H1 (cell line): Measurements from ENCODE around the gene CSF2. TPM values are rescaled to one million over a fixed set of nuclear protein-coding genes. Genes with fewer than 3 reads are reported as not detected.

ENCODE experiments used
- CTCF ChIA-PET: fragments of 300-600 bp; sonication (Branson Sonifier 250); formaldehyde crosslinking; loops from one replicate; lab custom pipeline; 2021; ENCODE audit not compliant: partially characterized antibody; lab: Charles Lee
- POLR2A ChIA-PET: fragments of 300-600 bp; sonication (Branson Sonifier 250); formaldehyde crosslinking; loops from one replicate; lab custom pipeline; 2021; ENCODE audit warnings: inconsistent platforms; ENCODE audit not compliant: partially characterized antibody; lab: Charles Lee
- DNase-seq, 2 experiments: peaks; one replicate each; pipeline versions ENCODE4 v3.0.0 to v3.0.0-alpha.2; 2010 to 2022; ENCODE audit warnings: low spot score in 2 of 2, low read depth in 1 of 2, mixed read lengths in 1 of 2
- FAIRE-seq: peaks from 2 replicates; lab custom pipeline; 2011; peaks lifted over from hg19 to GRCh38; lab: Jason Lieb, UNC
- H2AFZ ChIP-seq: 2 replicates; pipeline ENCODE4 v1.8.1; 2012; ENCODE audit warnings: low read length, inconsistent platforms
- H2AK5ac ChIP-seq: 2 replicates; pipeline ENCODE4 v1.6.1; 2013; ENCODE audit warnings: low read depth, low read length
- H2BK120ac ChIP-seq: replicated peaks from 2 replicates; pipeline ENCODE3; 2013; ENCODE audit warnings: low read depth, low read length, inconsistent platforms
- H2BK12ac ChIP-seq: 2 replicates; pipeline ENCODE4 v1.6.1; 2013; ENCODE audit warnings: low read depth, low read length
- H2BK15ac ChIP-seq: 2 replicates; pipeline ENCODE4 v1.6.1; 2013; ENCODE audit warnings: low read length
- H2BK20ac ChIP-seq: 2 replicates; pipeline ENCODE4 v1.6.1; 2013; ENCODE audit warnings: low read length
- H2BK5ac ChIP-seq: 2 replicates; pipeline ENCODE4 v1.6.1; 2013; ENCODE audit warnings: low read depth, low read length
- H3K14ac ChIP-seq: 2 replicates; pipeline ENCODE4 v1.6.1; 2013; ENCODE audit warnings: inconsistent platforms; ENCODE audit not compliant: insufficient read length
- H3K18ac ChIP-seq: 2 replicates; pipeline ENCODE4 v1.6.1; 2013; ENCODE audit warnings: low read length; ENCODE audit errors: extremely low read depth
- H3K23ac ChIP-seq: 2 replicates; pipeline ENCODE4 v1.6.1; 2013; ENCODE audit warnings: inconsistent platforms; ENCODE audit not compliant: insufficient read length
- H3K23me2 ChIP-seq: 2 replicates; pipeline ENCODE4 v1.6.1; 2013; ENCODE audit warnings: low read depth, low read length
- H3K27ac ChIP-seq: 2 replicates; pipeline ENCODE4 v1.6.1; 2011; ENCODE audit warnings: low read depth, low read length, inconsistent platforms
- H3K27me3 ChIP-seq, 4 experiments: replicated peaks in 1 of 4; 1 replicate in 1 of 4; 2 replicates in 3 of 4; pipeline versions ENCODE4 v1.6.1 to v1.8.1; 2011 to 2013; ENCODE audit warnings: low read length in 3 of 4, mild to moderate bottlenecking in 3 of 4, inconsistent platforms in 2 of 4, mixed read lengths in 2 of 4, moderate library complexity in 1 of 4; ENCODE audit not compliant: control insufficient read depth in 3 of 4, insufficient read depth in 3 of 4; ENCODE audit errors: extremely low read depth in 1 of 4
- H3K36me3 ChIP-seq, 4 experiments: 2 replicates each; pipeline versions ENCODE4 v1.6.1 to v1.8.1; 2011 to 2013; ENCODE audit warnings: mild to moderate bottlenecking in 4 of 4, low read length in 3 of 4, moderate library complexity in 2 of 4, control low read depth in 1 of 4, inconsistent platforms in 1 of 4; ENCODE audit not compliant: insufficient read depth in 4 of 4, control insufficient read depth in 2 of 4
- H3K4ac ChIP-seq: replicated peaks from 2 replicates; pipeline ENCODE3; 2013; ENCODE audit warnings: low read length, low read depth, mixed read lengths, inconsistent platforms; ENCODE audit not compliant: insufficient read length
- H3K4me1 ChIP-seq, 4 experiments: replicated peaks in 1 of 4; 1 replicate in 1 of 4; 2 replicates in 3 of 4; pipeline versions ENCODE4 v1.6.1 to v1.8.1; 2011 to 2013; ENCODE audit warnings: low read length in 3 of 4, inconsistent platforms in 2 of 4, mixed read lengths in 1 of 4; ENCODE audit not compliant: insufficient read depth in 4 of 4, control insufficient read depth in 3 of 4
- H3K4me2 ChIP-seq, 2 experiments: 2 replicates each; pipeline versions ENCODE4 v1.6.1 to v1.8.1; 2011 to 2013; ENCODE audit warnings: low read depth in 2 of 2, low read length in 2 of 2, control low read depth in 1 of 2, inconsistent platforms in 1 of 2, mild to moderate bottlenecking in 1 of 2; ENCODE audit not compliant: insufficient read depth in 1 of 2
- H3K4me3 ChIP-seq, 4 experiments: fragments of 200-600, 300-600 bp in 1 of 4; sonication (generic), shearing (Covaris generic), sonication (Bioruptor Twin) in 1 of 4; 2 replicates each; pipeline versions ENCODE4 v1.5.1 to v1.8.1; 2011 to 2016; ENCODE audit warnings: low read length in 4 of 4, low read depth in 3 of 4, control low read depth in 2 of 4, inconsistent platforms in 2 of 4, mild to moderate bottlenecking in 2 of 4, mixed read lengths in 1 of 4, moderate library complexity in 1 of 4; ENCODE audit not compliant: insufficient read depth in 2 of 4; ENCODE audit errors: extremely low read depth in 1 of 4
- H3K56ac ChIP-seq: replicated peaks from 2 replicates; pipeline ENCODE3; 2013; ENCODE audit warnings: low read depth, mild to moderate bottlenecking, mixed read lengths, low read length, inconsistent platforms; ENCODE audit not compliant: insufficient read length
- H3K79me1 ChIP-seq: 2 replicates; pipeline ENCODE4 v1.6.1; 2013; ENCODE audit warnings: low read depth, low read length, control low read depth
- H3K79me2 ChIP-seq, 2 experiments: 2 replicates each; pipeline versions ENCODE4 v1.6.1 to v1.8.1; 2012 to 2013; ENCODE audit warnings: low read length in 2 of 2, mild to moderate bottlenecking in 2 of 2, inconsistent platforms in 1 of 2; ENCODE audit not compliant: insufficient read depth in 2 of 2, control insufficient read depth in 1 of 2
- H3K9ac ChIP-seq, 4 experiments: replicated peaks in 1 of 4; 1 replicate in 1 of 4; 2 replicates in 3 of 4; pipeline versions ENCODE4 v1.6.1 to v1.8.1; 2011 to 2013; ENCODE audit warnings: low read depth in 3 of 4, low read length in 3 of 4, control low read depth in 2 of 4, mild to moderate bottlenecking in 2 of 4, moderate library complexity in 2 of 4, inconsistent platforms in 1 of 4; ENCODE audit errors: extremely low read depth in 1 of 4
- H3K9me3 ChIP-seq, 2 experiments: 2 replicates each; pipeline versions ENCODE4 v1.6.1 to v1.8.1; 2012 to 2013; ENCODE audit warnings: mild to moderate bottlenecking in 2 of 2, moderate library complexity in 2 of 2, control low read depth in 1 of 2, inconsistent platforms in 1 of 2, low read depth in 1 of 2, low read length in 1 of 2, mixed read lengths in 1 of 2; ENCODE audit not compliant: insufficient read depth in 2 of 2
- H4K20me1 ChIP-seq, 2 experiments: replicated peaks in 1 of 2; 2 replicates each; pipeline versions ENCODE3 to v1.8.1; 2011 to 2013; ENCODE audit warnings: inconsistent platforms in 2 of 2, low read length in 2 of 2, mild to moderate bottlenecking in 1 of 2; ENCODE audit not compliant: insufficient read depth in 2 of 2, control insufficient read depth in 1 of 2
- H4K5ac ChIP-seq: 2 replicates; pipeline ENCODE4 v1.6.1; 2013; ENCODE audit warnings: low read length, low read depth, mixed read lengths, inconsistent platforms; ENCODE audit not compliant: insufficient read length
- H4K8ac ChIP-seq: 2 replicates; pipeline ENCODE4 v1.8.0; 2013; ENCODE audit warnings: mild to moderate bottlenecking, moderate library complexity, low read length, inconsistent platforms; ENCODE audit not compliant: insufficient read depth; ENCODE audit errors: extremely low read depth
- H4K91ac ChIP-seq: replicated peaks from 2 replicates; pipeline ENCODE3; 2013; ENCODE audit warnings: low read length, mixed read lengths, inconsistent platforms; ENCODE audit not compliant: insufficient read length
- BCL11A ChIP-seq, 2 experiments: IDR thresholded peaks; one replicate each; pipeline ENCODE4 v1.6.1; 2011; ENCODE audit warnings: low read depth in 2 of 2, low read length in 2 of 2, mild to moderate bottlenecking in 2 of 2
- BRCA1 ChIP-seq: IDR thresholded peaks from 2 replicates; pipeline ENCODE4 v1.6.1; 2012; ENCODE audit warnings: low read depth, low read length, improper control_type of control experiment
- CEBPB ChIP-seq: IDR thresholded peaks from 2 replicates; pipeline ENCODE4 v1.6.1; 2012; ENCODE audit warnings: low read depth, low read length
- EP300 ChIP-seq, 2 experiments: IDR thresholded peaks; 1 replicate in 1 of 2; 2 replicates in 1 of 2; pipeline ENCODE4 v1.6.1; 2011 to 2012; ENCODE audit warnings: low read depth in 2 of 2, low read length in 2 of 2, mild to moderate bottlenecking in 2 of 2, borderline replicate concordance in 1 of 2, inconsistent platforms in 1 of 2, moderate library complexity in 1 of 2
- FOSL1 ChIP-seq: IDR thresholded peaks from 2 replicates; pipeline ENCODE4 v1.6.1; 2011; ENCODE audit warnings: mild to moderate bottlenecking, low read depth, low read length, moderate library complexity; ENCODE audit not compliant: insufficient read depth
- HDAC6 ChIP-seq: IDR thresholded peaks from one replicate; pipeline ENCODE4 v1.7.1; 2012; ENCODE audit warnings: low read depth, mild to moderate bottlenecking, inconsistent platforms, low read length, moderate library complexity
- JUND ChIP-seq: IDR thresholded peaks from 2 replicates; pipeline ENCODE4 v1.6.1; 2011; ENCODE audit warnings: mild to moderate bottlenecking, improper control_type of control experiment, low read length
- KDM4A ChIP-seq: IDR thresholded peaks from one replicate; pipeline ENCODE4 v1.7.1; 2012; ENCODE audit warnings: low read depth, mild to moderate bottlenecking, moderate library complexity, low read length, inconsistent platforms; ENCODE audit not compliant: severe bottlenecking
- SRF ChIP-seq: IDR thresholded peaks from 2 replicates; pipeline ENCODE4 v1.6.1; 2011; ENCODE audit warnings: mild to moderate bottlenecking, low read depth, low read length, moderate library complexity
- ZNF274 ChIP-seq: IDR thresholded peaks from 2 replicates; pipeline ENCODE4 v1.7.0; 2012; ENCODE audit warnings: low read length, borderline replicate concordance; ENCODE audit errors: extremely low read depth
- WGBS, 2 experiments: shearing (Covaris generic) in 1 of 2; methylation state at CpG; one replicate each; pipeline versions ENCODE4 v1.1.6 to v1.1.7; 2013 to 2015; ENCODE audit warnings: low lambda C conversion rate in 2 of 2, mixed read lengths in 2 of 2, inconsistent platforms in 1 of 2, low coverage in 1 of 2, missing lambda C conversion rate in 1 of 2; ENCODE audit not compliant: insufficient replicate concordance in 2 of 2, insufficient coverage in 1 of 2, insufficient read length in 1 of 2; ENCODE audit errors: extremely low coverage in 1 of 2, missing lambda C conversion rate in 1 of 2; 5-methylcytosine and 5-hydroxymethylcytosine counted together
- polyA plus RNA-seq, 7 experiments: library from polyadenylated mRNA; depleted of rRNA in 3 of 7; stranded (reverse) in 5 of 7; unstranded in 2 of 7; fragments of >200 nt in 5 of 7; fragments of 200-250 nt in 2 of 7; gene quantifications; 1 replicate in 5 of 7; 2 replicates in 1 of 7; 4 replicates in 1 of 7; pipeline versions ENCODE4 v1.2.1 to v1.2.3, GENCODE V29; 2011 to 2013; ENCODE audit warnings: missing spikeins in 2 of 7, mixed read lengths in 2 of 7
- total RNA-seq: library from RNA; stranded (reverse); fragmentation: NEBNext Ultra II Directional; extraction: Animal tissue kit (Norgen Biotek cat#: 25700); gene quantifications from 2 replicates; pipeline ENCODE4 v1.2.1, GENCODE V29; 2021
- TF ChIP-seq, protein P1 (sequence below): IDR thresholded peaks from 2 replicates; pipeline ENCODE4 v1.6.1; 2012; ENCODE audit warnings: low read length, inconsistent platforms

Gene CSF2
- total and polyA plus RNA-seq, 2 of the 8 experiments (the other 6 are each of a cell fraction or from before 2014, with no cell fraction given) = not detected

DNA sequence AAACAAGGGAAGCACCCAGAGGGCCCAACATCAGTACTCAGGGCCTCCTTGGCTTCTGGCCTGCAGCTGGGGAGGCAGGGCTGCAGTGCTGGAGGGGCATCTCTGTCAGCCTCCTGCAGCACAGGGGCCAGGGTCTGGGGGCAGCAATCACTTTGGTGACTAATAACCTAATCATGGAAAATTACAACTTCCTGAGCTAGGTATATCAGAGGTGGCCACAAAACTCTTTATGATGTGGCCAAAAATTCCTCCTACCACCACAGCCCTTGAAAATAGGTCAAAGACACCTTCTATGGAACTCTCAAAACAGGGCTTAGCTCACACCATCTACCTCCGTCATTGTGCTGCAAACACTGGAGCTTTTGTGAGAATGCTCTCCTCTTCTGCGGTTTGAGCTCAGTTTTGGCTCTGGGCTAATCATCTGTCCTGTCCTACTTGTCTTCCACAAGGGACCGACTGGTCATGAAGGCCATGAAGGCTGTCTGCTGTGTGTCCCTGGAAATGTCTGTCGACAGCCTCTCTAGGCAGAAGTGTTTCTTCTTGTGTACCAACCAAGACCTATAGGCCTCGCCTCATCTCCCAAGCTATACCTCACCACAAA, 28.6 kb downstream of the CSF2 start:
- no peak for FAIRE-seq
- POLR2A ChIA-PET = no interaction called here
- Histone ChIP-seq H3K79me2 (no peaks in the 10 kb centered on the region), H2BK12ac (no peak overlapping the region), H3K23me2 (no peaks in the 10 kb centered on the region), H2BK15ac (no peak overlapping the region), H3K4me3 (no peak overlapping the region), H3K27ac (no peak overlapping the region), H4K20me1 (no peaks in the 10 kb centered on the region), H3K23ac (no peak overlapping the region), H3K36me3 (no peaks in the 10 kb centered on the region), H3K14ac (no peak overlapping the region), H3K27me3 (no peaks in the 10 kb centered on the region), H3K4me2 (no peak overlapping the region), H2AK5ac (no peak overlapping the region), H4K5ac (no peak overlapping the region), H3K56ac (no peak overlapping the region), H2BK20ac (no peak overlapping the region), H3K18ac (no peak overlapping the region), H2BK5ac (no peak overlapping the region), H3K79me1 (no peaks in the 10 kb centered on the region), H2AFZ (no peak overlapping the region), H4K8ac (no peak overlapping the region), H3K4me1 (no peaks in the 10 kb centered on the region), H4K91ac (no peak overlapping the region), H3K4ac (no peak overlapping the region), H3K9me3 (no peaks in the 10 kb centered on the region), H2BK120ac (no peak overlapping the region), H3K9ac (no peak overlapping the region)
- CTCF ChIA-PET = interaction anchor here (0.6 to 1.5 kb wide), 3 partner anchors 39 to 460 kb away, joined by 3 to 7 read pairs (median 3); no protein-coding TSS in a partner anchor
- 94% methylated on average over 5 of the region's 5 CpGs; no CpG with 5 or more reads in 1 of the 2 experiments for WGBS, 2 experiments
- no peak for DNase-seq
- TF ChIP-seq BRCA1 = no peak
- no peak for TF ChIP-seq HDAC6
- TF ChIP-seq ZNF274 = no peak
- TF ChIP-seq JUND = no peak
- TF ChIP-seq, protein P1, sequence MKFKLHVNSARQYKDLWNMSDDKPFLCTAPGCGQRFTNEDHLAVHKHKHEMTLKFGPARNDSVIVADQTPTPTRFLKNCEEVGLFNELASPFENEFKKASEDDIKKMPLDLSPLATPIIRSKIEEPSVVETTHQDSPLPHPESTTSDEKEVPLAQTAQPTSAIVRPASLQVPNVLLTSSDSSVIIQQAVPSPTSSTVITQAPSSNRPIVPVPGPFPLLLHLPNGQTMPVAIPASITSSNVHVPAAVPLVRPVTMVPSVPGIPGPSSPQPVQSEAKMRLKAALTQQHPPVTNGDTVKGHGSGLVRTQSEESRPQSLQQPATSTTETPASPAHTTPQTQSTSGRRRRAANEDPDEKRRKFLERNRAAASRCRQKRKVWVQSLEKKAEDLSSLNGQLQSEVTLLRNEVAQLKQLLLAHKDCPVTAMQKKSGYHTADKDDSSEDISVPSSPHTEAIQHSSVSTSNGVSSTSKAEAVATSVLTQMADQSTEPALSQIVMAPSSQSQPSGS = no peak
- no peak for TF ChIP-seq KDM4A
- no peak for TF ChIP-seq BCL11A (IDR thresholded peaks at IDR 0.05; ENCODE audit: low read depth in 2 of 2, low read length in 2 of 2)
- TF ChIP-seq CEBPB = no peak
- TF ChIP-seq FOSL1 = no peak
- TF ChIP-seq EP300 (IDR thresholded peaks at IDR 0.05; ENCODE audit: borderline replicate concordance in 1 of 2, low read depth in 2 of 2, low read length in 2 of 2) = no peak
- no peak for TF ChIP-seq SRF
